GM19452 (cell line): ENCODE measurements around the gene POLR1D.

Source experiments
- ATAC-seq: cut with Tn5 transposase; IDR thresholded peaks from one replicate; pipeline ENCODE4 v1.9.1; 2021; ENCODE audit not compliant: unreplicated experiment

The POLR1D gene

DNA sequence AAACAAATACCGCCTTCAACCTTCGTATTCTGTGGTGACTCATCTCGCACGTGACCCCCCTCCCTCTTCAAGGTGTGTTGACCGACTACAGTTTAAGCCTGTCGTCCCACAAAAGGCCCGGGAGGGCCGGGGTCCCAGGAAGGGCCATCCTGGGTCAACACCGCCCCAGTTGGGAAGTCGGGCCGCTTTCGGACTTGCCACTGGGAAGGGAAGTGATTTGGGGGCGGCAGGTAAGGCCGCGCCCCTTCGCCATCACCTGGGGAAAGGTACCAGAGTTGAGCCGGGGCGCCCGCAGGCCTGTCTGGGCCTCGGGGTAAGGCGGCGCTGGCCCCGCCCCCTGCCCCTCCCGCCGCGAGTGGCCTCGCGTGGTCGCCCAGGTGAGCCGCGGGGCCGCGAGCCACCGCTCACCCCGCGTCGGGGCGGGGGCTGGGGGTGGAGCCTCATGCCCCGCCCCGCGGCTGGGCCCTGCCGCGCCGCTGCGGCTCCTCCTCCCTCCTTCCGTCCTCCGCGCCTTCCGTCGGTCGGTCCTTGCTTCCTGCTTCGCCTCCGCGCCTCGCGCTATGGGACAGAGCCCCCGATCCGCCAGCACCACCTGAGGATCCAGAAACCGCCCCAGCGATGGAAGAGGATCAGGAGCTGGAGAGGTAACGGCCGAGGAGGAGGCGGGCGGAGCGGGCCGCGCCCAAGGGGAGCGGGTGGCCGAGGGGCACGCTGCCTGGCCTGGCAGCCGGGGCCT, at the start of gene POLR1D:
POLR1D (plus strand) TSS at position 527 of the 736 bp plus-strand sequence; CDS start at position 619, 92 bp downstream.
- ATAC-seq: peak; percentile 59

DNA sequence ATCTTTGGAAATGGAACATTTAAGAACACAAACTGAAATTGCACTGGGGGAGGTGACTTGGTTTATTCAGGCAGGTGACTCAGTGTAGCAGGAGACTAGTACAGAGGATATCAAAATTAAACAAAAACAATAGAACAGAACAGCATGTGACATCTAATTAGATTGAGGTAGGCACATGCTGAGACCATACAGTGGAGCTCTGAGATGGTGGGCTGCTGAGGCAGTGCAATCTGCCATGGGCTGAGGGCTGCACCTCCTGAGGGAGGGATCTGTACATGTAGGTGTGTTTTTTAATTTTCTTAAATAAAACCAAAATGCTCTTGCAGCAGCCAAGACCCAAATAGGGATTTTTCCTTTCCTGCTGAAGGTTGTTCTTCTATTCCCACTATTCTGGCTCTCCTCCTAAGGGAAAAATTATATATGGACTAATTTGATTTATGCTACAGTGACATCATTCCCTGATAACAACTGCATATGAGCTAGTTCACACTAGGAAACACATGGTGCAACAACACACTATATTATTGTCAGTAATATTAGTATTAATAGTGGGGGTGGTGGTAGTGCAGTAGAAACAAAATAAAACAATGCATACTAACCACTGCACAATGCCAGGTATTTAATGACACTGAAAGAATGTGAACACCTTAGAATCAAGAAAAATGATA, 49.3 kb upstream of the POLR1D start:
- no peak for ATAC-seq

GRCh38 chr13:27573265-27573664, 48.4 kb upstream of the POLR1D start:
- no peak for ATAC-seq

DNA sequence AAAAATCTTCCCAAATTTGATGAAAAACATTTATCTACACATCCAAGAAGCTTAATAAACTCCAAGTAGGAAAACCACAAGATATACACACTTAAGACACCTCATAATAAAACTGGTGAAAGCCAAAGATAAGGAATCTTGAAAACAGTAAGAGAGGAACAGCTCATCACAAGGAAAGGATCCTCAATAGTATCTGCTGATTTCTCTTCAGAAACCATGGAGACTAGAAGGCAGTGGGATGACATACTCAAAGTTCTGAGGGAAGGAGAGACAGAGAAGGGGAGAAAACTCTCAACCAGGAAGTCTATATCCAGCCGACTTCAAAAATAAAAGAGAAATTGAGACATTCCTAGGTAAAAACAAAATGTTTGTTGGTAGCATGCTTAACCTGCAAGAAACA, 47.0 kb upstream of the POLR1D start:
- ATAC-seq: no peak

- ATAC-seq: no peak
Observed at GRCh38 chr13:27578121-27579030, 43.3 kb upstream of the POLR1D start.

DNA sequence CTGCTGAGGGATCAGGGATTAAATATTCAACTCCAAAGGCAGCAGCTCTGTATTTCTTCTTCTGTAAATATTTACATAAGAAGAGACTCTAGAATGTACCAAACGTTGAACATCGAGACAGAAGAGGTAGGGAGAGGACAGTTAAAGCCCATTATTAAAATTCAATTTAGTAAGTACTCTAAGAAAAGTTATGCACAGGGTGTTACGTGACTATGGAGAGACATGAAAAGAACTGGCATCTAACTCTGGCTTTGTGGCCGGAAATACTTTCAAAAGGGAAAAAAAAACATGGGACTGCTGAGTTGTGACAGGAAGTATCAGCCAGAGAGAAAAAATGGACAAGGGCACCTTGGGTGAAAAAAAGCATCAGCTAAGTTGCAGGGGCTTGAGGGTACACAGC, 38.0 kb upstream of the POLR1D start:
- ATAC-seq: no peak

DNA sequence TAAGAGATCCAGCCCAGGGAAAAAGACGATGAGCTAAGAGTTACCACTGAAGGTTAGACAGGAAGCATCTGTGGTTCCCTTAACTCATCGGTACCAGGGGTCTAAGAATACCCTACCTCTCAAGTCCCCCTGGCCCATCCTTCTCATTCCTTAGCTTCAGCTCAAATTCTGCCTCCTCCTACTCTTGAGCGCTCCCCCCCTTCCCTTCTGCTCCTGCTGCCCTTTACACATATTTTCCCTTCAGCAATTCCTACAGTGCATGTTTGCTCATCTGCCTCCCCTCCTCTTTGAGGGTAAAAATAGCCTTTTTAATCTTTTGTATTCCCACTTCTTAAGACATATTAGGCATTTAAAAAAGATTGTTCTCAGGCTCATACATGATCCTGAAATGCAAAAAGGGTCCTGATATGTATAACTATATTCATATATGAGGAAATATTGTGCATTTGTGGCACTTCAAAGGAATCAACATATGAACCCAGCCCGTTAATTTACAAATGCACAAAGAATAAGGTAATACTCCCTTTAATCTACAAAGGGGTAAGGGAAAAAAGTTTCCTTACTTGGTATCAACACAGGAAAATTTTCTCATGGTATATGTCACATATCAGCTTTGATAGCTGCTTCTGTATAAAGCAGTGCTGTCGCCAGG, 34.5 kb upstream of the POLR1D start:
- no peak for ATAC-seq

- no peak for ATAC-seq
Observed at GRCh38 chr13:27588405-27588804, 33.3 kb upstream of the POLR1D start.

DNA sequence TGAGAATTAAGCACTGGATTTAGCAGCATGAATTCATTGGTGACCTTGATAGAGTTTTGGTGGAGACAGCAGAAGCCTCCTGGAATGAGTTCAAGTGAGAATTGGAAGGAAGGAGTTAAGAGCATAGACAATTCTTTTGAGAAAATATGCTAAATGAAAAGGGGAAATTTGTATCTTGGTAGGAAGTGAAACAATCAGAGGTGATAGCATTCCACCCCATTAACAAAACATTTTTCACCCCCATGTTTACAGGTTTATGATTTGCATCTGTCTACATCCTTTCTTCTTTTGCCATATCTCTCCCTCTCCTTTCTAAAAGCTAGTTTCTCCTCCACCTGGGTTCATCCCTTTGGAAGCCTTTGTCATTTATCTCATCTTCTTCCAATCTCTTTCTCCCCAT, 28.8 kb upstream of the POLR1D start:
- peak; percentile 35 for ATAC-seq

- ATAC-seq: peak; percentile 58
Observed at GRCh38 chr13:27593267-27593666, 28.4 kb upstream of the POLR1D start.

DNA sequence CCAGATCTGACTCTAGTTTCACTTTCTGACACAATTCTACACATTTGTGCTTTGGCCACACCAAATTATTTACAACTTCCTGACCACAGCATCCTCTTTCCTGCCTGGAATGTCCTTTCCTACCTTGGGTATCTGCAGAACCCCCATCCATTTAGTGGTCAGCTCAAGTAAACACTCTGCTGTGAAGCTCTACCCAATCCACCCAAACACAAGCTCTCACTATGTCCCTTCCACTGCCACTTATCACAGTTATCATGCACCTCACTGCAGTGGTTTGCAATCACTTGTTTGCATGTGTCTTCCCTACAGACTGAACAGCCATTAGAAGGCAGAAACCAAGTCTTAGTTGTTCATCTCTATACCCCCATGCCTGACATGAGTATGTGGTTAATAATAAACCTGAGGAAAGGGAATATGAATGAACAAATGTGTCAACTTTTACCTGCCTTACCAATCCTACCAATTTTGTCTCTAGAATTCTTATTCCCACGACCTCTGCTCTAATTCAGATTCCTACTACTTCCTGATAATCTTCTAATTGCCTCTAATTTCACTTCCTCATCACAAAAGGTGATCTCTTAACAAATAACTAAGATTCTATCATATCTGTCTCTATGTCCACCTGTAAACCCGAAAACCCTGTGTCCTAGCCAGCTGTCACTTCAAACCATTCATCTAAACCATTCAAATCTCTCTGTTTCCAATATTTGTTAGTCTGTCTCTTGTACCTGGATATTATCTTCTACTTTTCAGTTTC, 26.5 kb upstream of the POLR1D start:
- no peak for ATAC-seq

GRCh38 chr13:27599096-27599495, 22.6 kb upstream of the POLR1D start:
- no peak for ATAC-seq

DNA sequence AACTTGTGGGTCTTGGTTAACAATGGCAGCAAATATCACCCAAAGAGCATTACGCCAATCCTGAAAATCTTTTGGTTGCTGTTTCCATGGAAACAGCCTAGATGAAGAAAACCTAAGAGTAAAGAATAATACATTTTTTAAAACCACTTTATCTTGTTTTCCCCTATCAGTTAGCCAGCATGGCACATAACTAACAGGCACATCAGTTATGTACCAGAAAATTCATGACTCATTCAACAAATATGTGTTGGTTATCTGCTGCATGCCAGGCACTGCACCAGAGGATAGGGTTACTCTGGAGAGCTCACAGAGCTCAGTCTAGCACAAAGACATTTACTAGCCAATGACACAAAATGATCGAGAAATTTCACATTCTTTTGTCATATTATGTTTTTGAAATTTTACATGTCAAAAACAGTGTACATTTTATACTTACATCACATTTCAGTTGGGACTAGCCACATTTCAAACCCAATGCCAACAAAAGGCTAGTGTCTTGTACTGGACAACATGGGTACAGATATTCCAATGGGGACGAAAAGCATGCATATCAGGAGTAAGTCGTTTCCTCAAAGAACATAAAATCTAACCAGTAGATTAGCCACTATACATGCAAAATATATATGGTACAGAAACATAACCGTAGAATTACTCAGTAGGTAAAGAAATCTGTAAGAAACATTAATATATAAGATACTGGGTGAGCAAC, 21.7 kb upstream of the POLR1D start:
- ATAC-seq: no peak

- ATAC-seq: no peak
Observed at GRCh38 chr13:27600711-27601110, 21.0 kb upstream of the POLR1D start.

- no peak for ATAC-seq
Observed at GRCh38 chr13:27601208-27601607, 20.5 kb upstream of the POLR1D start.

DNA sequence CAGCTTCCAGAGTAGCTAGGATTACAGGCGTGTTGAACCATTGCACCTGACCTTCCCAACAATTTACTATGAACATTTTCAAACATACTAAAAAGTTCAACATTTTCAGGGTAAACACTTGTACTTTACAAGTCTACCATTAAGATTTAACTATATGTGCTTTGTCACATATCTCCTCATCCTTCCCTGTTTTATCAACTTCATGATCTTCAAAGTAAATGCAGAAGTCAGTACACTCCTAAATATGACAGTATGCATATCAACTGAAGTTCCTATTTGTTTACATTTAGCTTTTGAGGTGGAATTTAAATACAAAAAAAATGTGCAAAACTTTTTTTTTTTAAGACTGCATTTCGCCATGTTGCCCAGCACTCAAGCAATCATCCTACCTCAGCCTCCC, 19.9 kb upstream of the POLR1D start:
- no peak for ATAC-seq

GRCh38 chr13:27605099-27605498, 16.6 kb upstream of the POLR1D start:
- ATAC-seq: no peak

DNA sequence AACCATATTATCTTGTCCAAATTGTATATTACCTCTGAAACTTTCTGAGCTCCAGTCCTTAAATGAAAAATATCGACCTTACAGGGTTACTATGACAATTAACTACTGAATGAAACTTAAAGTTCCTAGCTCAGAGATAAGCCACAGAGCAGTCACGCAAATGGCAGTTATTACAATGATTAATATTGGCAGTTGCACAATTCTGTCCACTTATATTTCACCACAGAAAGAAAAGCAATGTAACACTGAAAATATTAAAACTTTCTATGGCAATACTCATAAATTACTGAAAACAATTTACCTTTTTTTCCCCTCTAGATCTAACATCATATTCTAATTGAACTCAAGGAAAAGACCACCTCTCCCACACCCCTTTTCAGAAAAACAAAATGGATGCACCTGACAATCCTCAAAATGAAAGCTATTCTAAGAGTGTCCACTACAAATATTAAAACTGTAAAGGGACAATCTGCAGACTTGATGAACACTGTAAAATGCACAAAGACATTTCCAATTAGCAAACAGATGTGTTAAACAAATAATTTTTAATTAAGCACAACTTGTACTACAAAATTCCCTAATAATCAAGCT, 16.0 kb upstream of the POLR1D start:
- no peak for ATAC-seq

GRCh38 chr13:27607125-27607524, 14.6 kb upstream of the POLR1D start:
- ATAC-seq: no peak
